Fibroblast of villous mesenchyme (primary cell): ENCODE measurements around the gene DCANP1. TPM values are rescaled to one million over a fixed set of nuclear protein-coding genes. Genes with fewer than 3 reads are reported as not detected.

Source experiments
- DNase-seq: peaks from one replicate; pipeline ENCODE4 v3.0.0-alpha.2; 2010; ENCODE audit warnings: low read depth
- H3K4me3 ChIP-seq: 2 replicates; pipeline ENCODE4 v1.5.1; 2011; ENCODE audit warnings: low read depth, mild to moderate bottlenecking, low read length
- CTCF ChIP-seq: IDR thresholded peaks from 2 replicates; pipeline ENCODE4 v1.5.1; 2012; ENCODE audit warnings: low read depth, mild to moderate bottlenecking, low read length; ENCODE audit not compliant: insufficient read depth
- total RNA-seq: library from RNA; depleted of rRNA; stranded (reverse); fragments of >200 nt; gene quantifications from 2 replicates; pipeline ENCODE4 v1.2.3, GENCODE V29; 2012

Gene DCANP1
- total RNA-seq, 1 donor: not detected

GRCh38 chr5:135442431-135443160 lies 4.6 kb downstream of the DCANP1 start:
- no peak for DNase-seq

GRCh38 chr5:135441919-135442318 lies 5.2 kb downstream of the DCANP1 start:
- H3K4me3 ChIP-seq: no peak overlapping the region
- no peak for DNase-seq
- TF ChIP-seq CTCF: no peak

More at GRCh38 chr5:135442431-135443160, 4.6 kb downstream of the DCANP1 start:
- TF ChIP-seq CTCF: no peak
- H3K4me3 ChIP-seq: no peak overlapping the region

GRCh38 chr5:135441350-135441831 lies 5.8 kb downstream of the DCANP1 start:
- TF ChIP-seq CTCF: no peak
- H3K4me3 ChIP-seq: no peak overlapping the region
- DNase-seq: no peak

GRCh38 chr5:135440916-135441315 lies 6.2 kb downstream of the DCANP1 start:
- DNase-seq: no peak
- no peak for TF ChIP-seq CTCF

GRCh38 chr5:135439231-135440205 lies 7.6 kb downstream of the DCANP1 start:
- no peak for TF ChIP-seq CTCF
- no peak overlapping the region for H3K4me3 ChIP-seq
- DNase-seq: no peak

More at GRCh38 chr5:135440916-135441315, 6.2 kb downstream of the DCANP1 start:
- H3K4me3 ChIP-seq: no peak overlapping the region

- no peak overlapping the region for H3K4me3 ChIP-seq
- no peak for TF ChIP-seq CTCF
- no peak for DNase-seq
Measured at GRCh38 chr5:135438636-135439221, 8.4 kb downstream of the DCANP1 start.
